ENCODE results near the gene MACROH2A1. TPM values are rescaled to one million over a fixed set of nuclear protein-coding genes. Genes with fewer than 3 reads are reported as not detected.
A peak's percentile ranks its signal among the peaks of the same experiment; 100 is the strongest.

The MACROH2A1 gene
- total and polyA plus RNA-seq, 4 experiments from 2014 or later = 100 to 181 (median 108) TPM

DNA sequence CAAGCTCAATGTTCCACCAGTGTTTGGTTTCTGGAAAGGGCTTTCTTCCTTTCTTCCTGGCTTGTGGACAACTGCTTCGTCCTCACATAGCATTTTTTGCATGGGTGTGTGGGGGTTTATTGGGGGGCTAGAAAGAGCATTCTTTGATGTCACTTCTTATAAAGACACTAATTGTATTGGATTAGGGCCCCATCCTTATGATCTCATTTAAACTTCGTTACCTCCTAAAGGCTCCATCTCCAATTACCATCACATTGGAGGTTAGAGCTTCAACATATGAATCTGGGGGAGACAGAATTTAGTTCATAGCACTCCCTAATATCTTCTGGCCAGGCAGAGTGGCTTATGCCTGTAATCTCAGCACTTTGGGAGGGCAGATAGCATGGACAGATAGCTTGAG is 6.1 kb upstream of the MACROH2A1 start:
- Mint-ChIP-seq H3K27ac (no peak overlapping the region), H3K4me3 (no peak overlapping the region), H3K36me3 (peaks cover 1 to 4% of the 10 kb centered on the region in 2 donors), H3K4me1 (peaks cover 0 to 11% (median 6%) of the 10 kb centered on the region in 4 donors), H3K9me3 (peaks cover 0 to 15% (median 5%) of the 10 kb centered on the region in 8 donors), H3K27me3 (peaks cover 2 to 11% of the 10 kb centered on the region in 2 donors)
- Histone ChIP-seq H3K9me3 (ENCODE audit: control insufficient read depth in 1 of 2, low read length in 2 of 2) (no peaks in the 10 kb centered on the region), H3K36me3 (ENCODE audit: insufficient read depth, low read length) (no peaks in the 10 kb centered on the region), H3K27me3 (ENCODE audit: insufficient read depth, low read length) (no peaks in the 10 kb centered on the region), H3K27ac (ENCODE audit: low read depth, low read length) (no peak overlapping the region), H3K4me3 (ENCODE audit: low read length in 2 of 2) (no peak overlapping the region), H3K4me1 (ENCODE audit: insufficient read depth, low read length) (no peaks in the 10 kb centered on the region)
- no peak for DNase-seq
- POLR2A ChIA-PET (ENCODE audit: partially characterized antibody) = no interaction called here
- CTCF ChIA-PET (ENCODE audit: partially characterized antibody) = interaction anchor here (0.6 to 1.3 kb wide), 3 partner anchors 19 to 36 kb away, joined by 3 to 4 read pairs (median 3); no protein-coding TSS in a partner anchor
- intact Hi-C loops (cut with micrococcal nuclease) = no loop called here

DNA sequence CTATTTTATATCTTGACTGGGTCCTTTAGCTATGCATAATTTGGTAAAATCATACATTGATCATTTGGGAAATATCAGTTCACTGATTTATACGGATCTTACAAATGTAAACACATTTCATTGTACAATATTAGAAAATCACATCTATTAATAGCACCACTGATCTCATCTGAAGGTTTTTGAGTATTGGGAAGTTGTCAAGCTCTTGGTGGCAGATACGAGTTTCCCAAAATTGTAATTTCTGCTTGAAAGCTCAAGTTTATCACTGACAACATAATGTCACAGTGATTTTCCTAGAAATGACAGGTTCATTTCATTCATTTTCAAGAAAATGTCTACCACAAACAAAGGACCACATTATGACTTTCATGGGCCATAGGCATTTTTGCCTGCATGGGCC is 3.0 kb upstream of the MACROH2A1 start:
- Histone ChIP-seq H3K9me3 (ENCODE audit: control insufficient read depth in 1 of 2, low read length in 2 of 2) (no peaks in the 10 kb centered on the region), H3K27ac (ENCODE audit: low read depth, low read length) (no peak overlapping the region), H3K4me3 (ENCODE audit: low read length in 2 of 2) (no peak overlapping the region), H3K4me1 (ENCODE audit: insufficient read depth, low read length) (peaks cover 19% of the 10 kb centered on the region), H3K36me3 (ENCODE audit: insufficient read depth, low read length) (no peaks in the 10 kb centered on the region), H3K27me3 (ENCODE audit: insufficient read depth, low read length) (no peaks in the 10 kb centered on the region)
- Mint-ChIP-seq H3K4me3 (no peak overlapping the region), H3K27me3 (peaks cover 1 to 8% of the 10 kb centered on the region in 2 donors), H3K27ac (no peak overlapping the region), H3K9me3 (peaks cover 0 to 10% (median 3%) of the 10 kb centered on the region in 8 donors), H3K36me3 (peaks cover 0 to 5% of the 10 kb centered on the region in 2 donors), H3K4me1 (peaks cover 12 to 32% (median 21%) of the 10 kb centered on the region in 4 donors)
- intact Hi-C loops (cut with micrococcal nuclease) = no loop called here
- ChIA-PET CTCF (ENCODE audit: partially characterized antibody) (interaction anchor here (1.3 kb wide), 1 partner anchor 24 kb away, joined by 6 read pairs; no protein-coding TSS in a partner anchor), POLR2A (ENCODE audit: partially characterized antibody) (interaction anchor here (0.6 kb wide), 1 partner anchor 556 kb away, joined by 3 read pairs; the partner anchor contains the start of gene C5orf24)
- no peak for DNase-seq

DNA sequence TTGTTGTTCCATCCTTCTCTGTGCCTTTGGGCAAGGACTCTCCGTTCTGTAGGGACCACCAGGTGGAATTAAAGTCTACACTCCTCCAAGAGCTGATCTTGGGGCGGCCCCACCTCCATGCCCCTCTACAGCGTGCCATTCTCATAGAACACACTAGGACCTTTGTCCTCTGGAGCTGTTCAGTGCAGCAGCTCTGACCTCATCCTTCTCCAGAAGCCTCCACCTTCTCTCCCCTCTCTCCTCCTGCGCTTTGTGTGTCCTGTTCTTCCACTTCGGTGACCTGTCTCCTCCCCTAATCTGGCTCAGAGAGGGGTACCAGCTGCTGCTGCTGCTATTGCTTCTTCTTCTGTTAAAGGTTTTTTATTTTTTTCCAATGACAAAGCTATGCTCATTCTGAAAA is 1.8 kb upstream of the MACROH2A1 start:
- ChIA-PET POLR2A (ENCODE audit: partially characterized antibody) (no interaction called here), CTCF (ENCODE audit: partially characterized antibody) (interaction anchor here (1.3 kb wide), 1 partner anchor 25 kb away, joined by 6 read pairs; no protein-coding TSS in a partner anchor)
- Histone ChIP-seq H3K4me3 (ENCODE audit: low read length in 2 of 2) (no peak overlapping the region), H3K9me3 (ENCODE audit: control insufficient read depth in 1 of 2, low read length in 2 of 2) (no peaks in the 10 kb centered on the region), H3K27ac (ENCODE audit: low read depth, low read length) (no peak overlapping the region), H3K4me1 (ENCODE audit: insufficient read depth, low read length) (peaks cover 30% of the 10 kb centered on the region), H3K36me3 (ENCODE audit: insufficient read depth, low read length) (no peaks in the 10 kb centered on the region), H3K27me3 (ENCODE audit: insufficient read depth, low read length) (no peaks in the 10 kb centered on the region)
- peaks cover 1 to 8% of the 10 kb centered on the region in 2 donors for H3K27me3 Mint-ChIP-seq
- peaks cover 0 to 5% of the 10 kb centered on the region in 2 donors for H3K36me3 Mint-ChIP-seq
- no peak for DNase-seq
- H3K4me3 Mint-ChIP-seq = peak overlapping the region; percentile 23 to 92 (median 57)
- peaks cover 0 to 10% (median 3%) of the 10 kb centered on the region in 8 donors for H3K9me3 Mint-ChIP-seq
- intact Hi-C loops (cut with micrococcal nuclease) = no loop called here
- H3K27ac Mint-ChIP-seq = peak overlapping the region in 5 of 7 donors; percentile 10 to 66 (median 44)
- peaks cover 14 to 44% (median 27%) of the 10 kb centered on the region in 4 donors for H3K4me1 Mint-ChIP-seq

DNA sequence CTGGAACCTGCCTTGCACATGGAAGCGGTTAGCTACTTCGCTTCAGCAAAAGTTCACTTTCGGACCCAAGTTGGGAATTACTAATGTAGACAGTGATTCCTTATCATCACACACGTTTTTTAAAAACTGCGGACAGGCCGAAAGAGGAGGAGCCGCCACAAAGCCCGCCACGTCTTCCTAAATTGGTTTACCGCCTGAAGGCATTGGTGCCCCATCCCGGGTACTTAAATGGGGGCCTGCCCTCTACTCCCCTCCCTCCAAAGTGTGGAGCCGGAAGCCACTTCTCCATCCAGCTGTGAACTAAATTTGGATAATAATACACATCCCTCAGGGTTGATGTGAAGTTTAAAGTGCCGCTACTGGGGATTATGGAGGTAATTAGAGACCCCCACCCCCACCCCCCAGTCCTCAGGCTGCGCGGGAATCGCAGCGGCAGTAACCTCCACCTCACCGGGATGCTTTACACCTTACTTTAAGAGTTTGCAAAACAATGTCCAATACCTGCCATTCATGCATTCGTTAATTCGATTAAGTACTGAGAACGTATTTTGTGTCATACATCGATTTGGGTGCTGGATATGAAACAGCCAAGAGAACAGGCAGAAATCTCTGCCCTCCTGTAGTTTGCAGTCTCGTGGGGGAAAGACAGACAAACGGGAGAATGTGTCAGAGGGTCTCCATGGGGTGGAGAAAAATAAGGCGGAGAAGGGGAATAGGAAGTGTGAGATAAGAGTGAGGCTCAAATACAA is 937 bp upstream of the MACROH2A1 start:
- Mint-ChIP-seq H3K27ac (peak overlapping the region; percentile 55 to 92 (median 87)), H3K27me3 (peaks cover 1 to 6% of the 10 kb centered on the region in 2 donors), H3K36me3 (peaks cover 0 to 5% of the 10 kb centered on the region in 2 donors), H3K4me1 (peaks cover 20 to 53% (median 35%) of the 10 kb centered on the region in 4 donors), H3K9me3 (peaks cover 0 to 8% (median 1%) of the 10 kb centered on the region in 8 donors), H3K4me3 (peak overlapping the region; percentile 83 to 92 (median 88))
- intact Hi-C loops (cut with micrococcal nuclease) = no loop called here
- DNase-seq = no peak
- Histone ChIP-seq H3K27ac (ENCODE audit: low read depth, low read length) (peak overlapping the region; percentile 64), H3K27me3 (ENCODE audit: insufficient read depth, low read length) (no peaks in the 10 kb centered on the region), H3K4me3 (ENCODE audit: low read length in 2 of 2) (peak overlapping the region; percentile 49 to 76), H3K9me3 (ENCODE audit: control insufficient read depth in 1 of 2, low read length in 2 of 2) (no peaks in the 10 kb centered on the region), H3K36me3 (ENCODE audit: insufficient read depth, low read length) (no peaks in the 10 kb centered on the region), H3K4me1 (ENCODE audit: insufficient read depth, low read length) (peaks cover 39% of the 10 kb centered on the region)
- CTCF ChIA-PET (ENCODE audit: partially characterized antibody) = no interaction called here
- POLR2A ChIA-PET (ENCODE audit: partially characterized antibody) = interaction anchor here (0.7 kb wide), 1 partner anchor 7 kb away, joined by 4 read pairs; no protein-coding TSS in a partner anchor

DNA sequence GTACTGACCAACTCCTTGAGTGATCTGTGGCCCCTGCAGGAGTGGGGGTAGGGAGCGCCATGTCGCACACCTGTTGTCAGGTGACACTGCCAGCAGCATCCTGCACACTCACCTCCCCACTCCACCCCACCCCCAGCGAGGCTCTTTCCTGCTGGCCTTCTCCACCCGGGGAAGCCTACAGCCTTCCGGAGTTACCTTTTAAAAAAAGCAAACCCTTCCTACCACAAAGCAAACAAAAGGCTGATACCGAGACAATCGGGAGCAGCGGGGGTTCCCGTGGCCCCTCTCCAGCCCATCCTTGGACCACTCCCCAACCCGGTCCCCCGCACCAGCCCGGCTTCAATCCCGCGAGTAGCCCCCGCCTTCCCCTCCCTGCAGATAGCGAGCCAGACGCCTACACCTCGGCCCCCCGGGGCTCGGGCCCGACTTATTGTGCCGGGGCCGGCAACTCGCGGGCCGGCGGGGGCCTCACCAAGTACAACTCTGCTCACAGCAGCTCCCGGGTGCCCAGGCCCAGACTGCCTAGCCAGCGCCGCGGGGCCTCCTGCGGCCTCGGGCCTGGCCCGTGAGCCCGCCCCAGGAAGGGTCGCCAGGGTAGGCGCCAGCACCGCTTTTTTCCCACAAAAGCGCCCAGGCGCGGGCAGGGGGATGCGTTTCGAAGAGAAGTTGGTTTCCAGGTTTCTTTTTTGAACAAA is 724 bp downstream of the MACROH2A1 start:
- Histone ChIP-seq H3K4me3 (ENCODE audit: low read length in 2 of 2) (peak overlapping the region; percentile 55 to 76), H3K4me1 (ENCODE audit: insufficient read depth, low read length) (peaks cover 53% of the 10 kb centered on the region), H3K27ac (ENCODE audit: low read depth, low read length) (peak overlapping the region; percentile 64), H3K9me3 (ENCODE audit: control insufficient read depth in 1 of 2, low read length in 2 of 2) (no peaks in the 10 kb centered on the region), H3K27me3 (ENCODE audit: insufficient read depth, low read length) (no peaks in the 10 kb centered on the region), H3K36me3 (ENCODE audit: insufficient read depth, low read length) (no peaks in the 10 kb centered on the region)
- CTCF ChIA-PET (ENCODE audit: partially characterized antibody) = no interaction called here
- no peaks in the 10 kb centered on the region for H3K27me3 Mint-ChIP-seq
- H3K4me3 Mint-ChIP-seq = peak overlapping the region; percentile 87 to 94 (median 88)
- DNase-seq = peak; percentile 31 to 65 (median 44)
- POLR2A ChIA-PET (ENCODE audit: partially characterized antibody) = interaction anchor here (0.8 kb wide), 1 partner anchor 15 kb away, joined by 3 read pairs; no protein-coding TSS in a partner anchor
- intact Hi-C loops (cut with micrococcal nuclease) = no loop called here
- peak overlapping the region; percentile 77 to 93 (median 92) for H3K27ac Mint-ChIP-seq
- H3K36me3 Mint-ChIP-seq = peaks cover 6 to 9% of the 10 kb centered on the region in 2 donors
- H3K9me3 Mint-ChIP-seq = peaks cover 0 to 2% (median 0%) of the 10 kb centered on the region in 8 donors
- H3K4me1 Mint-ChIP-seq = peaks cover 28 to 69% (median 49%) of the 10 kb centered on the region in 4 donors

DNA sequence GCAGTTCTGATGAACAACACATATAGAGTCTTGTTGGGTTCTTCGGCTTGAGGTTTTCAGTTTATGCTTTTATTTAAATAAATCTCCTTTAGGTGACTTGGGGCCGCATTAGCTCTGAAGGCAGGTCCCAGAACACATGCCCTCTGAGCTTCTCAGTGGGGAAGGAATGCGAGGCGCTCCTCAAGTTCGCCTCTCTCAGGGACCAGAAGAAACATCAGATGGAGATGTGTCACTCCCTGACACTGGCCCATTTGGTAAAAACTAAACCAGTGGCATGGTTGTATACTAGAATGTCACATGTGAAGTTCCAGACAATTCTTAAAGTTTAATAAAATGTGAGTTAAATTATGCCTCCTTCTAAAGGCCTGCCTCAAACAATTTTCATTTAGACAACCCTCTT is 1.9 kb downstream of the MACROH2A1 start:
- POLR2A ChIA-PET (ENCODE audit: partially characterized antibody) = no interaction called here
- intact Hi-C loops (cut with micrococcal nuclease) = no loop called here
- H3K4me1 Mint-ChIP-seq = peaks cover 41 to 81% (median 60%) of the 10 kb centered on the region in 4 donors
- Histone ChIP-seq H3K27ac (ENCODE audit: low read depth, low read length) (no peak overlapping the region), H3K4me1 (ENCODE audit: insufficient read depth, low read length) (peaks cover 61% of the 10 kb centered on the region), H3K9me3 (ENCODE audit: control insufficient read depth in 1 of 2, low read length in 2 of 2) (no peaks in the 10 kb centered on the region), H3K27me3 (ENCODE audit: insufficient read depth, low read length) (no peaks in the 10 kb centered on the region), H3K4me3 (ENCODE audit: low read length in 2 of 2) (no peak overlapping the region), H3K36me3 (ENCODE audit: insufficient read depth, low read length) (no peaks in the 10 kb centered on the region)
- H3K27ac Mint-ChIP-seq = peak overlapping the region in 4 of 7 donors; percentile 22 to 88 (median 73)
- no peak for DNase-seq
- peak overlapping the region; percentile 37 to 94 (median 87) for H3K4me3 Mint-ChIP-seq
- CTCF ChIA-PET (ENCODE audit: partially characterized antibody) = no interaction called here
- H3K9me3 Mint-ChIP-seq = peaks cover 0 to 2% (median 0%) of the 10 kb centered on the region in 8 donors
- peaks cover 15 to 22% of the 10 kb centered on the region in 2 donors for H3K36me3 Mint-ChIP-seq
- H3K27me3 Mint-ChIP-seq = no peaks in the 10 kb centered on the region

Measured in CD4-positive, alpha-beta memory T cell (primary cell).